Measurements from ENCODE around the gene CALR3.

The CALR3 gene

GRCh38 chr19:16461630-16462051, 34.3 kb downstream of the CALR3 start:
- no peak for TF ChIP-seq CTCF (conservative IDR thresholded peaks at IDR 0.05; ENCODE audit: low read depth, low read length)
- no peak overlapping the region for H3K4me3 ChIP-seq (ENCODE audit: low read length)
- no peak for DNase-seq (ENCODE audit: low read depth)

- no peak for DNase-seq (ENCODE audit: low read depth)
- H3K4me3 ChIP-seq (ENCODE audit: low read length): no peak overlapping the region
- no peak for TF ChIP-seq CTCF (conservative IDR thresholded peaks at IDR 0.05; ENCODE audit: low read depth, low read length)
These were observed 35.5 kb downstream of the CALR3 start for GRCh38 chr19:16460454-16460853.

- TF ChIP-seq CTCF (conservative IDR thresholded peaks at IDR 0.05; ENCODE audit: low read depth, low read length): no peak
- no peak for DNase-seq (ENCODE audit: low read depth)
- H3K4me3 ChIP-seq (ENCODE audit: low read length): no peak overlapping the region
These were observed 36.3 kb downstream of the CALR3 start for GRCh38 chr19:16459680-16460079.

GRCh38 chr19:16458391-16459341, 37.3 kb downstream of the CALR3 start:
- DNase-seq (ENCODE audit: low read depth): no peak
- no peak overlapping the region for H3K4me3 ChIP-seq (ENCODE audit: low read length)
- TF ChIP-seq CTCF (conservative IDR thresholded peaks at IDR 0.05; ENCODE audit: low read depth, low read length): no peak

- TF ChIP-seq CTCF (conservative IDR thresholded peaks at IDR 0.05; ENCODE audit: low read depth, low read length): no peak
- H3K4me3 ChIP-seq (ENCODE audit: low read length): no peak overlapping the region
- DNase-seq (ENCODE audit: low read depth): no peak
These were observed 38.0 kb downstream of the CALR3 start for GRCh38 chr19:16457954-16458331.

- no peak for TF ChIP-seq CTCF (conservative IDR thresholded peaks at IDR 0.05; ENCODE audit: low read depth, low read length)
- DNase-seq (ENCODE audit: low read depth): no peak
- peak overlapping the region; percentile 18 for H3K4me3 ChIP-seq (ENCODE audit: low read length)
These were observed 38.6 kb downstream of the CALR3 start for GRCh38 chr19:16457195-16457953.

All from retinal pigment epithelial cell (primary cell).